ENCODE measurements around the gene ERH.

DNA sequence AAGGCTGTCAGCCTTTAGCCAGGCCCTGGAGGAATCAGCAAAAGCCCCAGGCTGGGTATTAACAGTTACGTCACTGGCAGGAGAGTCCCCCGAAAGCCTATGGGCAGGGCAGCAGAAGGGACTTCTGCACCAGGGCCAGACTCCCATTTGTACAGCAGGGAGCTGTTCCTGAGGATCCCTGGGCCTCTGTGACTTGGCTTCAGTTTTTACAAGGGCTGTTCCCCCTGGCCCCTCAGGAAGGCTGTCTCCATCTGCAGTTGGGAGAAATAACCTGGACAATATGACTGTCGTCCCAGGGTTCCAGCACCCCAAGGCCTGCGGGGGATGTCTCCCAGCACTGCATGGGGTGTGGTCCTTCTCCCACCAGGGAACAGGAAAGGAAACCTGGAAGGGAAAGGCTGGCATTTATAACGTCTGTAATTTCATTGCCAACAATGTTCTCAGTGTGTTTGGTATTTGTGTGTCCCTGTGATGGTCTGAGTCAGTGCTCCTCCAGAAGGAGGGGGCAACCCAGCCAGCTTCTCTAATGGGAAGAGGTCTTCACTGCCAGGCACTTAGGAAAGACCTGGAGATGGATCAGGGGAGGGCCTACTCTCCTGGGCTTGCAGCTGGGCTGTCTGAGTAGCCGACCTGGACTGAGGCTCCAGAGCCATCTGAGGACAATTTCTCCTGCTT, 42.4 kb downstream of the ERH start:
- TF ChIP-seq, protein P1, sequence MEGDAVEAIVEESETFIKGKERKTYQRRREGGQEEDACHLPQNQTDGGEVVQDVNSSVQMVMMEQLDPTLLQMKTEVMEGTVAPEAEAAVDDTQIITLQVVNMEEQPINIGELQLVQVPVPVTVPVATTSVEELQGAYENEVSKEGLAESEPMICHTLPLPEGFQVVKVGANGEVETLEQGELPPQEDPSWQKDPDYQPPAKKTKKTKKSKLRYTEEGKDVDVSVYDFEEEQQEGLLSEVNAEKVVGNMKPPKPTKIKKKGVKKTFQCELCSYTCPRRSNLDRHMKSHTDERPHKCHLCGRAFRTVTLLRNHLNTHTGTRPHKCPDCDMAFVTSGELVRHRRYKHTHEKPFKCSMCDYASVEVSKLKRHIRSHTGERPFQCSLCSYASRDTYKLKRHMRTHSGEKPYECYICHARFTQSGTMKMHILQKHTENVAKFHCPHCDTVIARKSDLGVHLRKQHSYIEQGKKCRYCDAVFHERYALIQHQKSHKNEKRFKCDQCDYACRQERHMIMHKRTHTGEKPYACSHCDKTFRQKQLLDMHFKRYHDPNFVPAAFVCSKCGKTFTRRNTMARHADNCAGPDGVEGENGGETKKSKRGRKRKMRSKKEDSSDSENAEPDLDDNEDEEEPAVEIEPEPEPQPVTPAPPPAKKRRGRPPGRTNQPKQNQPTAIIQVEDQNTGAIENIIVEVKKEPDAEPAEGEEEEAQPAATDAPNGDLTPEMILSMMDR (IDR thresholded peaks at IDR 0.05; ENCODE audit: extremely low read depth in 1 of 2, insufficient read depth in 1 of 2, low read depth in 1 of 2, low read length in 2 of 2): no peak
- TF ChIP-seq POLR2AphosphoS5 (IDR thresholded peaks at IDR 0.05; ENCODE audit: insufficient read depth, low read depth, low read length) (no peak), EZH2 (IDR thresholded peaks at IDR 0.05; ENCODE audit: borderline replicate concordance, low read depth, low read length, severe bottlenecking) (no peak), POLR2A (IDR thresholded peaks at IDR 0.05; ENCODE audit: low read depth, low read length) (no peak), FOS (IDR thresholded peaks at IDR 0.05; ENCODE audit: borderline replicate concordance, insufficient read depth, low read length) (no peak)
